Dedifferentiated amniotic fluid mesenchymal stem cell (primary cell): Measurements from ENCODE around the gene ZDHHC24.

Experiments
- DNase-seq: peaks from one replicate; pipeline ENCODE4 v3.0.0-alpha.2; 2016; ENCODE audit errors: extremely low spot score

Gene ZDHHC24

DNA sequence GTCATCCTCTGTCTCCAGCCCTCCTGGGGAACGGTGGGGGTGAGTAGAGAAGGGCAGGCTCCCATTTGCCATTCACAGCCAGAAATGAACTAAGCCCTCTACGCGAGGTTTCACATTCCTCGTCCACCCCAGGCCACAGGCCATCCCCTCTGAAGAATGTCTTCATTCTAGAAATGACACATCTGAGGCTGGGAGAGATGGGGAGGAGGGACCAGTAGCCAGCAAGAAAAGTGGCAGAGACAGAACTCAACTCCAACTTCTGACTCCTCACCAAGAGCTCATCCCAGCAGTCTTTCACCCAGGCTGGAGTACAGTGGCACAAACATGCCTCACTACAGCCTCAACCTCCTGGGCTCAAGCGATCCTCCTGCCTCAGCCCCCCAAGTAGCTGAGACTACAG is 19.1 kb upstream of the ZDHHC24 start:
- DNase-seq: no peak

DNA sequence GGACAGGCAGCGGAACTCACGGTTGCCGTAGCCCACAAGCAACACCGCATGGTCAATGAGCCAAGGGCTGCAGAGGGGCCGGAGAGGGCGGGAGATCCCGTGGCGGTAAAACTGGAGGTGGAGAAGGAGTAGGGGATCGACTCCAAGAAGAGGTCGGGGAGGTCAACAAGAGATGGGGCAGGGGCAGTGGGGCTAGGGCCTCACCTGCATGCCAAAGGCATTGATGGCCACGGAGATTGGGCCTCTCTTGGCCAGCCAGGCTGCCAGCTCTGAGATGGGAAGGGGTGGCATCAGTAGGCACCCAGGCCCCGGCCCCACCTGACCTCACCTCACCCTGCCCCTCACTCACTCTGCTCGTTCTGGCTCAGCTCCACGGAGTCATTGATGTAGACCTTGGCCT is 18.7 kb upstream of the ZDHHC24 start:
- no peak for DNase-seq

DNA sequence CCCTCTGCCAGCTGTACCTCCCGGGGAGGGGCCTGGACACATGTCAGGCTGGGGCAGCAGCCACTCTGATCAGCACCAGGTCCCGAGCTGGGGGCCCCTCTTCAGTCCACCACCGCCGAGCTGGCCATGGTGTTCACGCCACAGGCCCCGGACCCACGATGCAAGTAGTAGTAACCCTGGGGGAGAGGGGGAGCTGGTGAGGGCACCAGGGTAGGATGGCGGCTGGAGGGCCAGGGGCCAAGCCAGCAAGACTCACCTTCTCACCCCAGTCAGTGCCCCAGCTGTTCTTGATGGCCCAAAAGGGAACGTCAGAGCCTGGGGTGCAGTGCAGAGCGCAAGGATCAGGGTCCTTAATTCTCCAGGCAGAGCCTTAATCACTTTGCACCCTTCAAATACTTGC is 18.0 kb upstream of the ZDHHC24 start:
- no peak for DNase-seq

DNA sequence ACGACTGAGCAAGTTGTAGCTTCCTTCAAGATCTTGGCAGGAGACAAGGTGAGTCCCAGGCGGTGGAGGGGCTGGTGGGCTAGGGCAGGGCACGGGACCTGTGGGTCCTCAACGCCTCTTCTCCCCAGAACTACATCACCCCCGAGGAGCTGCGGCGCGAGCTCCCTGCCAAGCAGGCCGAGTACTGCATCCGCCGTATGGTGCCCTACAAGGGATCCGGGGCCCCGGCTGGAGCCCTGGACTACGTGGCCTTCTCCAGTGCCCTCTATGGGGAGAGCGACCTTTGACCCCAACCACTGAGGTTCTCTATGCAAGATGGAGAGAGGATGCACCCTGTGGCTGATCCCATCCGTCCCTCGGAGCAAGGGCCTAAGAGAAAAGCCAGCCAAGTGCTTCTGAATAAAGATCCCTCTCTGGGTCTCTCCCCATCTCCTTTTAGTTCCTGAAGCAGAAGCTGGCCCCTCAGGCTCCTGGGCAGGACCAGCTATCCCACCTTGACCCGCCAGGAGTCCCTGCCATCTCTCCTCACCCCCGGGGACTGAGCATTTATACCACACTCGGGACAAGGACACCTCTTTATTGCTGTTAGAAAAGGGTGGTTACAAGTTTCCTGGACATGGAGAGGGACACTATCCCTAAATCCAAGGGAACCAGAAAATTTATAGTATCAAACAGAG is 17.2 kb upstream of the ZDHHC24 start:
- DNase-seq: no peak

DNA sequence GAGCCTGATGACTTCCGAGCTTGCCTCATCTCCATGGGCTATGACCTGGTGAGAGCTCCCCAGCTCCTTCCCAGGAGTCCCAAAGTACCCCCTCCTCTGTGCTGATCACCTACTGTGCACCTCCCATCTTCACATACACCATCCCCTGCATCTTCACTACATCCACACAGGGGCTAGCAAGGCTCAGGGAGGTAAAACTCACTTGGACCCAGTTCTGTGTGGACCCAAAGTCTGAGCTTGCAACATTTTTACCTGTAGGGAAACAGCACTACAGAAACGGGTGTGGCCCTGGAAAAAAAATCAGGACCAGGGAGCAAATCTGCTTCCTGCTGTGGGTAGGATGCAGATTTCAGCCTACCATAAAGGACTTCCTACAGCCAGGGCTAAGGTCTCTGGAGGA is 16.4 kb upstream of the ZDHHC24 start:
- DNase-seq: no peak

DNA sequence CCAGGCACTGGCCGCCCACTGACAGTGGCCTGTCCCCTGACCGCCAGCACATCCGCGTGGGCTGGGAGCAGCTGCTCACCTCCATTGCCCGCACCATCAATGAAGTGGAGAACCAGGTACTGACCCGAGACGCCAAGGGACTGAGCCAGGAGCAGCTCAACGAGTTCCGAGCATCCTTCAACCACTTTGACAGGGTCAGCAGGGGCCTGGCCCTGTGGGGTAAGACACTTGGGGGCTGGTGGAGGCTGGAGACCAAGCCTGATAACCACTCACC is 16.1 kb upstream of the ZDHHC24 start:
- no peak for DNase-seq

DNA sequence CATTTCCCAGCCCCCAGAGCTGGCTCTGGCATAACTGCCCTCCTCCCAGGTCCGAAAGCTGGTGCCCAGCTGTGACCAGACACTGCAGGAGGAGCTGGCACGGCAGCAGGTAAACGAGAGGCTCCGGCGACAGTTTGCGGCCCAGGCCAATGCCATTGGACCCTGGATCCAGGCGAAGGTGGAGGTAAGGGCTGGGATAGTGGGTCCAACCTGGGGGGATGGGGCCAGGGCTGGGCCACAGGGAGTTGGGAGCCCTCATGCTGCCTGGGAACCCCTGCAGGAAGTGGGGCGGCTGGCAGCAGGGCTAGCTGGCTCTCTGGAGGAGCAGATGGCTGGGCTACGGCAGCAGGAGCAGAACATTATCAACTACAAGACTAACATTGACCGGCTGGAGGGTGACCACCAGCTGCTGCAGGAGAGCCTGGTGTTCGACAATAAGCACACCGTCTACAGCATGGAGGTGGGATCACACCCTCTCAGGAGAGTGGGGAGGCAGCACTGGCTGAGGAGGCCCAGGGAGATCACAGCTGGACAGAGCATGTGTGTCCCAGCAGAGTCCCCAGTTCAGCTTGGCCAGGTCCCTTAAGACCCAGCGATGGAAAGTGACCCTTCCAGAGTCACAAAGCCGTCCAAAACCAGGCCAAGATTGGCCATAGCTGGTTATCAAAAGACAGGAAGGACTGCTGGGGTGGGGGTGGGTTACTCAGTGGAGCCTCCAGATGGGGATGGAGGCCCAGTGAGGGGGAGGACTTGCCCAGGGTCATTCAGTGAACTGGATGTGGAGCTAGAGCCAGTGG is 15.5 kb upstream of the ZDHHC24 start:
- no peak for DNase-seq

DNA sequence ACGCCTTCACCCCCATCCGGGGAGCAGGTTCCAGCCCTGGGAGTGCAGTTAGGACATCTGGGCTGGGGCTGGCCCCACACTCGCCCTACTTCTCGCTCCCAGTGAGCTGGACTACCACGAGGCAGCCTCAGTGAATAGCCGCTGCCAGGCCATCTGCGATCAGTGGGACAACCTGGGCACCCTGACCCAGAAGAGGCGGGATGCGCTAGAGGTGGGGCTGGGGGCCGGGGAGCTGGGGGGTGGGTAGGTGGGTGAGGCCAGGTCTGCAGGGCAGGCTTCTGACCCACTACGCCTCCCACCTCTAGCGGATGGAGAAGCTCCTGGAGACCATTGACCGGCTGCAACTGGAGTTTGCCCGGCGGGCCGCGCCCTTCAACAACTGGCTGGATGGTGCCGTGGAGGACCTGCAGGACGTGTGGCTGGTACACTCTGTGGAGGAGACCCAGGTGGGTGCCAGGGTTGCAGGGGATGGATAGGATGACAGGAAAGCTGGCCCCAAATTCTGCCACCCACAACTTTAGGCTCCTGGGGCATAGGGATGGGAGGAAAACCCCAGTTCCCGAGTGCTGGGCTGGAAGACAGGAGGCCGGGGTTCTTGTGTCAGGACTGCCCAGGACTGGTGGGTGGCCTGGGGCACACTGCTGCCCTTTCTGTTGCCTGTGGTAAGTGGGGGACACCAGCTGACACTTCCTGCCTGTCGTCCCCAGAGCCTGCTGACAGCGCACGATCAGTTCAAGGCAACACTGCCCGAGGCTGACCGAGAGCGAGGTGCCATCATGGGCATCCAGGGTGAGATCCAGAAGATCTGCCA is 14.2 kb upstream of the ZDHHC24 start:
- DNase-seq: no peak

DNA sequence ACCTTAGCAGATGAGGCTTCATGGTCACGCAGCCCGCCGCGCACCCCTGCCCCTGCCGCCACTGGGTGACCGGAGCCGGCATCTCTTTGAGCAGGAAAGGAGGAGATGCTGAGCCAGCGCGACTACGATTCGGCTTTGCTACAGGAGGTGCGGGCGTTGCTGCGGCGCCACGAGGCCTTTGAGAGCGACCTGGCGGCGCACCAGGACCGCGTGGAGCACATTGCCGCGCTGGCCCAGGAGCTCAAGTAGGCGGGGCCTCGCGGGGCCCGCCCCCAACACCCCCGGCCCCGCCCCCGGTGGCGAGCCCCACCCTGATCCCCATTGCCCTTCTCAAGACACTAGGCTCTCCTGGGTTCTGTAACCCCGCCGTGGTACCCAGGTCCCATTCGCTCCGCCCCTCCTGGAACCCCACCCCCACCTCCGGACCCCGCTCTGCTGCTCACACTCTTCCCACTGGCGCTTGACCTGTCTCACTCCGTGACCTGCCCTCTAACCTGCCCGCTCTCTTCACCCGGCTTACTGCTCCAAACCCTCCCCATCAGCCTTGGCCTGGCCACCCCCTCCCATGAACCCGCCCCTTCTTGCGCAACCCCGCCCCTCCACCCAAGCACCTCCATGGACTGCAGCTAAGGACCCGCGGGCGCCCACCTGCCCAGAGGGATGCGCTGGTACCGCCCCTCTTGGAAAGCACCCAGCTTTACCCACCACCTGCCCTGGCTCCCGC is 13.5 kb upstream of the ZDHHC24 start:
- no peak for DNase-seq

DNA sequence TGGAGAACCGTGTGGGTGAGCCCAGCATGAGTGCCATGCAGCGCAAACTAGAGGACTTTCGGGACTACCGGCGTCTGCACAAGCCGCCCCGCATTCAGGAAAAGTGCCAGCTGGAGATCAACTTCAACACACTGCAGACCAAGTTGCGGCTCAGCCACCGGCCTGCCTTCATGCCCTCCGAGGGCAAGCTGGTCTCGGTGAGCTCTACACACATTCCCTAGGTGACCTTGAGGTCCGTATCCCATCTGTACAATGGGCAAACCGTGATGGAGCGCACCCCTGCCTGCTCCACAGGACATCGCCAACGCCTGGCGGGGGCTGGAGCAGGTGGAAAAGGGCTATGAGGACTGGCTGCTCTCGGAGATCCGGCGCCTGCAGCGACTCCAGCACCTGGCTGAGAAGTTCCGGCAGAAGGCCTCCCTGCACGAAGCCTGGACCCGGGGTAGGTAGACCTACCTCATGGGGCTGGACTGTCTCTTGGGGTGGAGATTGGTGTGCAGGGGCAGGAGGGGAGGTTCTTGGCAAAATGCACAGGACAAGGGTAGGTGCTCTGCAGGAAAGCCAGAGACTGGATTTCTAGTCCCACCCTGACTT is 12.0 kb upstream of the ZDHHC24 start:
- DNase-seq: no peak

DNA sequence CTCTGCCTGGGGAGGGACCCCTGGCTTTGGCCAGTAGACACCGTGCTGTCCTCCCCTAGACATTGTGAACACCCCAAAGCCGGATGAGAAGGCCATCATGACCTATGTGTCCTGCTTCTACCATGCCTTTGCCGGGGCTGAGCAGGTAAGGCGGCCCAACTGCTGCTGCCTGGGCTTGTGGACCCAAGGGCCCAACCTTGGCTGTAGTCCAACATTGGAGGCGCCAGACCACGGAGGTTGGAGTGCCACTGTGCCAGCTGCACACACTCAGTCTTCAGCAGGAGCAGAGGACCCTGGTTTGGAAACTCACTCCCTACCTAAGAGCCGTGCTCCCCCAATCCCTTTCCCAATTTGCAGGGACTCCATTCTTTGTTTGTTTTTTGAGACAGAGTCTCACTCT is 10.2 kb upstream of the ZDHHC24 start:
- no peak for DNase-seq

DNA sequence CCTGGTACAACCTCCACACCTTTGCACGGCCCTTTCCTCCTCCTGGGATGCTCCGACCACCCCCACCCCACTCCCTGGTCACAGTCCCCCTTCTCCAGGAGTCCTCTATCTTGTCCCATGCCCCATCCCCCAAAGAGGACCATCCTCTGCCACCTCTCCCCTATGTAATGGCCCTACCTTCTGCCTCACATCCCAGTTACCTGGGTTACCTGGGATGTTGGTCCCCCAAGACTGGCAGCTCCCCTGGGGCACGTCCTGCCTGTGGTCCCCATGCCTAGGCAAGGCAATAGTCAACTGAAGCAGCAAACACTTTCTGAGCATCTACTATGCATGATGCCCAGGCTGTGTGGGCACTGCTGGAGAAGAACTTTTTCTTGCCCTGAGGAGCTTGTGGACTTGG is 9.6 kb upstream of the ZDHHC24 start:
- no peak for DNase-seq

DNA sequence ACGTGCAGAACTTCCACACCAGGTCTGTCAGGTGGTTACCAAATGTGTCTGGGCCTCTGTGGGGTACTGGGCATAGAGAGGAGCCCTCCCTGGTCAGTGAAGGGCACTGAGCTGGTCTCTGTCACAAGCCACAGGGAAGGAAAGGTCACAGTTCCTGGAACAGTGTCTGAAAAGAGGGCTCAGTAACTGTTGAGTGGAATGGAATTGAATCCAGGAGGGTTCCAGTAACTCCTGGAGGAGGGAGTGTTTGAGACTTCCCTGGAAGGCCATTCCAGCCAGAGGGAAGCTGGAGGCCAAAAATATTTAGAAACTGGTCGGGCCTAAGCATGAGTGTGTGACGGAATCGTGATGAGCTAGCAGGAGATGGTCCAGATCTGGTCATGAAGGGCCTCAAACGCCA is 8.8 kb upstream of the ZDHHC24 start:
- DNase-seq: no peak

DNA sequence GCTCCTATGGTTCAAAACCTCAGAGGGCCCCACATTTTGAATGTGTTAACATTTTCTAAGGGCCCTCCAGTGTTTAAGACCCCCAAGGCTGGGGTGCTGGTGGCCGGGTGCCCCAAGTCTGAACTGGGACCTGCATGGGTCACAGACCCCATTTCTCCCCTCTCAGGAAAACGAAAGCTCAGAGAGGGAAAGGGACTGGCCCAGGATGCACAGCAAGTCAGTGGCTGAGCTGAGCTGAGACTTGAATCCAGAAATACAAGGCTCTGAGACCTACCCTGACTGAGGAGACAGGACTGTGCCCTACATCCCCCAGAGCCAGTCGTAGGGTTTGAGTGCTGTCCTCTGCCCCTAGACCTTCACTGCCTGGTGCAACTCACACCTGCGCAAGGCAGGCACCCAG is 5.0 kb upstream of the ZDHHC24 start:
- no peak for DNase-seq

DNA sequence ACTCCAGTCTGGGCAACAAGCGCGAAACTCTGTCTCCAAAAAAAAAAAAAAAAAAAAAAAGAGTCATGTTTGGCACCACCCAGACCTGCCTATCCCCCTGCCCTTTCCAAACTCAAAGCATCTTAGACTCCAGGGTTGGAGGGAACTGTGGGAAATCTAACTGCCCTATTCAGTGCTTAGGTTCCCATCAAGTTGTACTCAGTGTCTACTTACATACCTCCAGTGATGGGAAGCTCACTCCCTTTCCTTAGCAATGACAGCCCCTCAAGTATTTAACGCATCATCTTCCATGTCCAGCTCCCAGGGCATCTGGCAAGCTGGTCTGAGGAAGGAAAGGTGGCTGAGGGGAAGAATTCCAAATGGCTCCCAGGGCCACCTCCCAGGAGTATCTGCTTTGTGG is 3.8 kb upstream of the ZDHHC24 start:
- DNase-seq: no peak

DNA sequence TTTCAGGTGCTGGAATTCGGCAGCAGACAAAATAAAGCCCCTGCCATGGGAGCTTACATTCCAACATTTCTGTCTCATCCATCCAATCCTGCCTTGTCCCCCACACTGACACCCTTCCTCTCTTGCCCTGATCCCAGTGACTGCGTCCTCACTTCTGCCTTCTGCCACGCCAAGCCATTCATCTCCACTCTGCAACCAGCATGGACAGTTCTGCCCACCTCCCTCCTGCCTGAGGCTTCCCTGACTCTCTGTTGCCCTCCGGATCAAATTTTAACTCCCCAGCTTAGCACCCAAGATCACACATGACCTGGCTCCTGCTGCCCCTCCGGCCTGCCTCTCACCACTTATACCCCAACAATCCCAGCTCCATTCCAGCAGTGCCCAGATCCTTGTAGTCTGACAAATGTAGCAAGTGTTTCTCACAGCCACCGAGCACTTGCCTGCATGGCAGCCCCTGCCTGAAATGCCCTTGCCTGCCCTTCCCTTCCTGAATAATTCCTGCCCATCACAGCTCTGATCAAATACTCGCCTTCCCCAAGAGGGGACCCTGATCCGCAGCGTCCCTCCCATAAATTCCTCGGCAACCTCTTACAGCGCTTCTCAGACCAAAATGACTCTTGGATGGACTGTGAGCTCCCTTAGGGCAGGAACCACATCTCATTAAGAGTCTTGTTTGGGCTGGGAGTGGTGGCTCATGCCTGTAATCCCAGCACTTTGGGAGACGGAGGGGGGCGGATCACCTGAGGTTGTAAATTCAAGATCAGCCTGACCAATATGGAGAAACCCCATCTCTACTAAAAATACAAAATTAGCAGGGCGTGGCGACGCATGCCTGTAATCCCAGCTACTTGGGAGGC is 3.2 kb upstream of the ZDHHC24 start:
- no peak for DNase-seq

DNA sequence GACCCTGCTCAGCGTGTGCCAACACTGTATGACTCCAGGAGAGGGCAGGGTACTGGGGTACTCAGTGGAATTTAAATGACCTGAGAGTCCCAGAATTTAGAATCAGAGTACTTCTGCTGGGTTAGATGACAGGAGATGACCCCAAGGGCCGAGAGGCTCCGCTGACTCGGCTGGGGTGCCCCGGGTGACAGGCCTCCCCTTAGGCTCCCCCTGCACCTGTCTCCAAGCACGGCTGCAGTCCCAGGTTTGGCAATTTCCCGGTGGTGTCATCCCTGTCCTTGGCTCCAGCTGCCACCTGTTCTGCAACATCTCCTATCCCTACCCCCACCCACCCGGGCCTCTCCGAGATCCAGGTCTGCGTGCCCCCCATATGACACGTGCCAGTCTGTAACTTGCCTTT is 2.2 kb upstream of the ZDHHC24 start:
- DNase-seq: no peak

DNA sequence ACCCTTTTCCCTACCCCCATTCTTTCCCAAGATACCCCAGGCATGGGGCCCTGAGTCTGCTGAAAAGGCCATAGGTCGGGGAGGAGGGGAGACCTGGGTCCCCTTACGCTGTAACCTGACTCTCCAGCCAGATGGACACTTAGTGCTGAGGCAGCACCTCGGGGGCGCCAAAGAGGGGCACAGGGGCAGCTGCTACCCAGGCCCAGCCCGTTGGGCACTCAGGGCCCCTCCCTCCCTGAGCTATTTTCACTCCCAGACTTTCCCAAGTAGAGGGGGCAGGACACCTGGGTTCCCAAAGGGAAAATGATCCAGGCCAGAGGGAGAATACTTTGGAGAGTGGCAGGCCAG is 1.8 kb upstream of the ZDHHC24 start:
- no peak for DNase-seq

DNA sequence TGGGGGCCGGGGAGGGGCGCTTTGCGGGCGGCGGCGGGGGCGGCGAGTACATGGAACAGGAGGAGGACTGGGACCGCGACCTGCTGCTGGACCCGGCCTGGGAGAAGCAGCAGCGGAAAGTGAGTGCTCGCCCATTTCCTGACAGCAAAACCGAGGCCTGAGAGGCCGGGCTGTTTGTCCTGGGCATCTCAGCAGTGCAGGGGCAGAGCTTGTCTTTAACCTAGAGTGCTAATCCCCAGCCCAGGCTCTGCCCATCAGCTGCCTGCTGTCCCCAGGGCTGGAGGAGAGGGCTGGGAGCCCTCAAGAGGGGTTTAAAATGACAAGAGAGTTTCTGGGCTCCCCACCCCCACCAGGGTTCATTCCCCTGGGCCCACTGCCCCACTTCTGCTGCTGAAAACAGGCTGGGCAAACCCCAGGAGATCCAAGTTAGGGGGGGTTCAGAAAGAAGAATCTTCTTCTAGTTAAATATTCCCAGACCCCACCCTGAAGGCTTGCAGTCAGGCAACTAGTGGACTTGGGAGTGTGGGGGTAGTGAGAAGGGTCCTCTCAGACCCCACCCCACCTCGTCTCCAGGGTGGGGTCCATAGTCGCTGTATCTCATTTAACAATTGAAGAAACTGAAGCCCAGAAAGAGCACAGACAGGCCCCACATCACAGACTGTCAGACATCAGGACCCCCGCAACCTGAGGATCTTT is 1.3 kb upstream of the ZDHHC24 start:
- no peak for DNase-seq

DNA sequence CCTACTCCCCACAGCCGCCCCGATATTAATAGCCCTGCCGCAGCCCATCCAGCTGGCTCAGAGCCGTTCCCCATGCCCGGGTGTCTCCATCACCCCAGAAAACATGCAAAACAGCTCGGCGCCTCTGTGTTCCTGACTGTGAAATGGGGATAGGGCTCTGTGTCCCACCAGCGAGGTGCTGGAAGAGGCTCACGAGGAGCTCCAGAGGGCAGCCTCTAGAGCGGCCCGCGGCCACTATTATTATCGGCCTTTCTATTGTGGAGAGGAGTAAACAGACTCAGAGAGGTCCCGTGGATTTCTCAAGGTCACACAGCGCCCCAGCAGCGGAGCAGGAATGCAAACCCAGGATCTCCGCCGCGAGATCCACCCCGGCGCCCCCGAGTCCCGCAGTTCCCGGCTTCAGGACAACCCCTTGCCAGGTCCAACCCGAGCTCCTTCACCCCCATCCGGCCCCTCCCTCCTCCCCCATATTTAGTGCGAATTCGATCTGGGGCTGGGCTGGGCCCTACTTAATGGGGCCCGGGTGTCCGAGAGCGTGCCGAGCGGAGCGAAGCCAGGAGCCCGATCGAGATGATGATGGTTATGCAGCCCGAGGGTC is 619 bp upstream of the ZDHHC24 start, which contains the start of gene ACTN3:
ACTN3 (plus strand) TSS at position 536 of the 598 bp plus-strand sequence; CDS start at position 571, 35 bp downstream.
- no peak for DNase-seq
